ENCODE measurements around the gene ITPKB.

The ITPKB gene

DNA sequence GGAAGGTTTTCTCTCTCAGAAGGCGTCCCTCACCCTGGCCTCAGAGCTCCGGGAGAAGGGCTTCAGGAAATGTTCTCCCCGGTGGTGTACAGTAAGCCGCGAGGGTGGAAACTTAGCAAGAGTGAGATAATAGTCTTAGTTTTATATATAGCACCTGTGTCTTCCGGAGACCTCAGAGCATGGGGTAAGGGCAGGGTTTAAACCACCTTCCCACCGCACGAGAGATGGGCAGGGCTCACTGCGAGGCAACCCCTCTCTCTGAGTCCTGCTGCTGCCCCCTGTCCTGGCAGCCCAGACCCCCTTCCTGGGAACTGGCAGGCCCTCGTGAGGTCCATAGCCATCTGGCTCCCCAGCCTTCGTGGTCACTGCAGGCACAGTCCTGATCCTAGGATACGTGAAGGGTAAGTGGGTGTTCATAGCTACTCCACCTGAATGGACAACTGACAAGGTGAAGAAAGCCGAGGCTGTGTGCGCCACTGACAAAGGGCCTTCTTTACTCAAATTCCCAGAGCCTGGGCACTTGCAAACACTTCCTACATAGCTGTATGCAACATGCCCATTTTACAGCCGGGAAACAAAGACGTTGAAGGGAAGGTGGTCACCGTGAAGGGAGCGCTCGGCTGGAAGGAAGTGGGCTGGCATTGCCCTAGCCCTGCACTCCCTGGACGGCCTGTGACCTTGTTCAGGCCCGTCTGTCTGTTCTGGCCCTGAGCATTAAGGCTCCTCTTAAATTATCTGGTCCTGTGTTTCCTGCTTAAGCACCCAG, 26.9 kb downstream of the ITPKB start:
- peak overlapping the region; percentile 29; the same call in 1 of the 2 replicates for H3K4me3 ChIP-seq (replicated peaks; ENCODE audit: low read depth, low read length)
- peak; percentile 67 for DNase-seq (ENCODE audit: extremely low read depth, insufficient read length)
- peaks cover 2% of the 10 kb centered on the region for H3K36me3 ChIP-seq (ENCODE audit: control insufficient read depth, insufficient read depth, low read length)

DNA sequence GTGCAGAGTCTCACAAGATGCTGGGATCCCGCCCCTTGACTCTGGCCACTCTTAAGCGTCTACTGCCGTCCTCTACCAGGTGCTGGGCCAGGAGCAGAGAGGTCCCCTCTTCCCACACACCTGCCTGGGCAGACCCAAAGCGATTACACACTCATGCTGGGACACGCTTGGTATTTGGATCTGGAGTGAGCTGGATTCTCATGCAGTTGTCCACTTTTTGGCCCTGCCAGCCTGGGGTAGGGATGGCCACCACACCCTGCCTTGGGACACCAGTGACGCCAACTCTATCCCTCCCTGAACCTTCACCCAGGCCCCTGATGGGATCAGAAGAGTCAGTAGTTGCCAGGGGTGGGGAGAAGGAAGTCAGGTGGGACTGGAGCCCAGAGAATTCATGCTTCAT, 28.6 kb downstream of the ITPKB start:
- TF ChIP-seq, protein P1, sequence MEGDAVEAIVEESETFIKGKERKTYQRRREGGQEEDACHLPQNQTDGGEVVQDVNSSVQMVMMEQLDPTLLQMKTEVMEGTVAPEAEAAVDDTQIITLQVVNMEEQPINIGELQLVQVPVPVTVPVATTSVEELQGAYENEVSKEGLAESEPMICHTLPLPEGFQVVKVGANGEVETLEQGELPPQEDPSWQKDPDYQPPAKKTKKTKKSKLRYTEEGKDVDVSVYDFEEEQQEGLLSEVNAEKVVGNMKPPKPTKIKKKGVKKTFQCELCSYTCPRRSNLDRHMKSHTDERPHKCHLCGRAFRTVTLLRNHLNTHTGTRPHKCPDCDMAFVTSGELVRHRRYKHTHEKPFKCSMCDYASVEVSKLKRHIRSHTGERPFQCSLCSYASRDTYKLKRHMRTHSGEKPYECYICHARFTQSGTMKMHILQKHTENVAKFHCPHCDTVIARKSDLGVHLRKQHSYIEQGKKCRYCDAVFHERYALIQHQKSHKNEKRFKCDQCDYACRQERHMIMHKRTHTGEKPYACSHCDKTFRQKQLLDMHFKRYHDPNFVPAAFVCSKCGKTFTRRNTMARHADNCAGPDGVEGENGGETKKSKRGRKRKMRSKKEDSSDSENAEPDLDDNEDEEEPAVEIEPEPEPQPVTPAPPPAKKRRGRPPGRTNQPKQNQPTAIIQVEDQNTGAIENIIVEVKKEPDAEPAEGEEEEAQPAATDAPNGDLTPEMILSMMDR (IDR thresholded peaks at IDR 0.05; ENCODE audit: insufficient read depth, low read length, poor library complexity, severe bottlenecking), result no peak
- Histone ChIP-seq H3K4me3 (replicated peaks; ENCODE audit: low read depth, low read length) (no peak overlapping the region), H3K36me3 (ENCODE audit: control insufficient read depth, insufficient read depth, low read length) (peaks cover 2% of the 10 kb centered on the region), H3K27me3 (replicated peaks; ENCODE audit: control insufficient read depth, insufficient read depth, low read length) (no peaks in the 10 kb centered on the region)
- DNase-seq (ENCODE audit: extremely low read depth, insufficient read length), result no peak

More for the DNA sequence above, 26.9 kb downstream of the ITPKB start:
- TF ChIP-seq, protein P1 (IDR thresholded peaks at IDR 0.05; ENCODE audit: insufficient read depth, low read length, poor library complexity, severe bottlenecking), result no peak
- no peaks in the 10 kb centered on the region for H3K27me3 ChIP-seq (replicated peaks; ENCODE audit: control insufficient read depth, insufficient read depth, low read length)

DNA sequence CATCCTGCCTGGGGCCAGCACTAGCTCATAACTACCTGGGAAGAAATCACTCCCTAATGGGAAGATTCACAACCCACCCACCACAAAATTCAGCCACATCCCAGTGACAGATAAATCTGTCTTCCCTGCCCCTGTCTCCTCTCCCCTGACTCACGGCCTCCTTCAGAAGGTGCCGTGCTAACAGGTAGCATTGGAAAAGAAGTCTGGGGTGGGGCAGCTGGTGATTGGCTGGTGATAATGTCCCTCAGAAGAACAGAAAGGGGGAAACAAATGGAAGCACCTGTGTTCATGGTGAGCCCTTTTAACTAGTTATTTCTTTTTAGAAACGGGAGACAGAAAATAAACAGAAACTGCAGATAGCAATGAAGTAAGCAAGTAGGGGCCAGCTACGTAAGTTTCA, 29.1 kb downstream of the ITPKB start:
- H3K4me3 ChIP-seq (replicated peaks; ENCODE audit: low read depth, low read length), result no peak overlapping the region
- no peak for DNase-seq (ENCODE audit: extremely low read depth, insufficient read length)
- no peaks in the 10 kb centered on the region for H3K27me3 ChIP-seq (replicated peaks; ENCODE audit: control insufficient read depth, insufficient read depth, low read length)

DNA sequence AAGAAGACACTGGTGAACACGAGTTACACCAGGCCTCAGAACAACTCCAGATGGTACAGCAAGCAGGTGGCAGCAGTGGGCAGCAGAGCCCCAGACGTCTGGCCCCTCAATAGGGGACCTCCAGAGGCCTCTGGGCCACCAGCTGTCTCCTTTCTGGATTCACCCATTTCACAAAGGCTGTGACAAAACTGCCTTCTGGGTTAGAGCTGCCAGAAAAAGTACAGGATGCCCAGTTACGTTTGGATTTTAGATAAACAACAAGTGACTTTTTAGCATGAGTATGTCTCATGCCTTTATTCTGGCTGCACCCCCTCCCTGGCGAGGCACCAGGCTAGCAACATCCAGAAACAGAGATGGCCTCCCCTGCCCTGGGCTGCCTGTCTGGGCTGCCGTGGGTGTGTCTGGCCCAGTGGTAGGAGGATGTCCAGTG, 30.1 kb downstream of the ITPKB start:
- Histone ChIP-seq H3K36me3 (ENCODE audit: control insufficient read depth, insufficient read depth, low read length) (peaks cover 2% of the 10 kb centered on the region), H3K27me3 (replicated peaks; ENCODE audit: control insufficient read depth, insufficient read depth, low read length) (no peaks in the 10 kb centered on the region), H3K4me3 (replicated peaks; ENCODE audit: low read depth, low read length) (no peak overlapping the region)
- TF ChIP-seq, protein P1 (IDR thresholded peaks at IDR 0.05; ENCODE audit: insufficient read depth, low read length, poor library complexity, severe bottlenecking), result peak; percentile 22
- no peak for DNase-seq (ENCODE audit: extremely low read depth, insufficient read length)

More for the DNA sequence above, 29.1 kb downstream of the ITPKB start:
- TF ChIP-seq, protein P1 (IDR thresholded peaks at IDR 0.05; ENCODE audit: insufficient read depth, low read length, poor library complexity, severe bottlenecking), result no peak
- peaks cover 2% of the 10 kb centered on the region for H3K36me3 ChIP-seq (ENCODE audit: control insufficient read depth, insufficient read depth, low read length)

DNA sequence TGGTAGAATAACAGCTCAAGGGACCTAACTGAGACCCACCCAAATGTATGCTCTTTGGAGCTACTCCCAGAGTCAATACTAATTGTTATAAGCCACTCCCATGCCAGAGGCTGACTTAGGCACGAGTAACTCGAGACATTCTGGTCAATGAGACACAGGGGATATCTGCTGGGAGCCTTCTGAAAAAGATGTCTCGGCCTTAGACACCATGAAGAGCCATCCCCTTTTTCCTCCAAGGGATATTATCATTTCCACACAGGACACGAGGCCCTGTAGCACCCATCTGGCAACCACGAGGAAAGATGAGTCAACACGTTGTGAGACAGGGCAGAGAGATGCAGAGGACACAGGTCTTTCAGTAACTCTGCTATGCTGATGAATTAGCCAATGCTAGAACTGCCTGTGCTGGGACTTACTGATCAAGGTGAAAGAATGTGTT, 30.7 kb downstream of the ITPKB start:
- Histone ChIP-seq H3K27me3 (replicated peaks; ENCODE audit: control insufficient read depth, insufficient read depth, low read length) (no peaks in the 10 kb centered on the region), H3K36me3 (ENCODE audit: control insufficient read depth, insufficient read depth, low read length) (peaks cover 2% of the 10 kb centered on the region), H3K4me3 (replicated peaks; ENCODE audit: low read depth, low read length) (no peak overlapping the region)
- TF ChIP-seq, protein P1 (IDR thresholded peaks at IDR 0.05; ENCODE audit: insufficient read depth, low read length, poor library complexity, severe bottlenecking), result no peak
- no peak for DNase-seq (ENCODE audit: extremely low read depth, insufficient read length)
